ENCODE data around the gene CCDC122.
A peak's percentile ranks its signal among the peaks of the same experiment; 100 is the strongest.
"Not testable (repeated sequence)": the region's sequence is repeated elsewhere in the genome, so short reads cannot be mapped to it uniquely, and the experiment has no call there.

Gene CCDC122

DNA sequence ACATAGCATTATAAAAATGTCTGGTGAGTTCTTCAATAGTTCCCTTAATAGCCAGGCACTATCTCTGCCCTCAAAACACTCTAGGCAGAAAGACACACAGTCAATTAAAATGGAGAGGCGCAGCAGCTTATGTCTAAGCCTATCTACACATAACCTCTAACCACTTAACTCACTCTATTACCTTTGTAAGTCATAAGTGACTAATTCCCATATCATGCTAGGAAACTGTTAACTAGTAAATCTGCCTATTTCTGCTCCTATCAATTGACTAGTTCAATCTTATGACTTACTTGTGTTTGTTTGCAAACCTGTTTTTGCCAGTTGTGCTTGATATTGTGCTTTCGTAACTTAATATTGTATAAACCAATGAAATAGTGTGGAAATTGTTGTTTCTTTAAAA lies 3.2 kb downstream of the CCDC122 start:
- no peak for DNase-seq

- DNase-seq, result peak in 1 of 2 experiments; percentile 50
Observed at GRCh38 chr13:43874504-43875092, 4.9 kb downstream of the CCDC122 start.

DNA sequence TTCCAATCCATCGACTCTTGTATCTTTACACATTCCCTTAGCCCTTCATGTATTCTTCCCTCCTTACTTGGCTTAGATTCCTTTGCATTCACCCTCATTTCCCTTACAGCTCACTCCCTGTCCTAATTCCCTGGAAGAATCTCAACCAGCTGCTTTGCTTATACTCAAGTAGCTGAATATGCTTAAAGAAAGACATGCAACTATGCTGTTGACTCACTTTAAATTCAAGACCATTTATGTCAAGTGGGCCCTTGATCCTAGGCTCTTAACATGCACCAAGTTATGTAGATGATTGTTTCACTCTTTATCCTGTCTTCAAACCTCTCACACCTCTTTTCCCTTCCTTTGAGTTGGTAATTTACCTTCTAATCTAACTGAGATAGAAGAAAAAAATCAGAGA lies 7.4 kb downstream of the CCDC122 start:
- no peak for DNase-seq

GRCh38 chr13:43865892-43866291 lies 13.6 kb downstream of the CCDC122 start:
- DNase-seq, result no peak

GRCh38 chr13:43864921-43865320 lies 14.6 kb downstream of the CCDC122 start:
- no peak for DNase-seq

GRCh38 chr13:43861863-43862262 lies 17.7 kb downstream of the CCDC122 start:
- no peak for DNase-seq

DNA sequence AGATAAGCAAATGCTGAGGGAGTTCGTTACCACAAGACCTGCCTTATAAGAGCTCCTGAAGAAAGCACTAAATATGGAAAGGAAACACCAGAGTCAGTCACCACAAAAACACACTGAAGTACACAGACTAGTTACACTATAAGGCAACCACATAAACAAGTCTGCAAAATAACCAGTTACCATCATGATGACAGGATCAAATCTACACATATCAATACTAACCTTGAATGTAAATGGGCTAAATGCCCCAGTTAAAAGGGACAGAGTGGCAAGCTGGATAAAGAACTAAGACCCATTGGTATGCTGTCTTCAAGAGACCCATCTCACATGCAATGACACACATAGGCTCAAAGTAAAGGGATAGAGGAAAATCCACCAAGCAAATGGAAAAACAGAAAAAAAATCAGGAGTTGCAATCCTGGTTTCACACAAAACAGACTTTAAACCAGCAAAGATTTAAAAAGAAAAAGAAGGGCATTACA lies 26.6 kb downstream of the CCDC122 start:
- no peak for DNase-seq

GRCh38 chr13:43850873-43851272 lies 28.7 kb downstream of the CCDC122 start:
- no peak for DNase-seq

GRCh38 chr13:43848001-43848649 lies 31.4 kb downstream of the CCDC122 start:
- DNase-seq, result peak in 1 of 2 experiments; percentile 12

DNA sequence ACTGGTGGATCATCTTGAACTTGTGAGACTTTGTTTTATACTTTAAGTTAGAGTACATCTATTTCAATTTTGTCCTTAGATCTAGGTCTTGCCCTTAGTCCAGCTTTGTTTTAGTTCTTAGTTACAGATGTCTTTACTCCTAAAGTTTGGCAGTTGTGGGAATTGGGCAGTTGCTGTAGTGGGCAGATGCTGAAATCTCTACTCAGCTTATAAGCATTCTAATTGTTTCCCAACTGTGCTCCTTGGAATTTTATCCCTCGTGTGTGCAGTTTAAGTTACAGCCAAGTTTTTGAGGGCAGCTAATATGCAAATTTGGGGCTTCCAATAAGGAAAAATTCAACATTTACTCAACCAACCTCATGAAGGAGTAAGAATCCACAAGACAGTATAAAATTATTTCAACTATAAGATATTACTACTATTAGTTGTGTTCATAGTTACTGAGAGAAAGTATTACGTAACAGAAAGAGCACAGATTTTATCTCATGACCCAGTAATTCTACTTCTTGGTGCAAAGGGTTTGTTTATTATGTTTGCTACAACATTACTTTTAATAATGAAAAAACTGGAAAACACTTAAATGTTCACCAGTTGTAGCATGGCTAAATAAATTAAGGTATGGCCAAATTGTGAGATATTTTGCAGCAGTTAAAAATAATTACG lies 32.9 kb downstream of the CCDC122 start:
- DNase-seq, result no peak

- DNase-seq, result no peak
Observed at GRCh38 chr13:43838909-43839308, 40.6 kb downstream of the CCDC122 start.

GRCh38 chr13:43835701-43836100 lies 43.8 kb downstream of the CCDC122 start:
- DNase-seq, result no peak

DNA sequence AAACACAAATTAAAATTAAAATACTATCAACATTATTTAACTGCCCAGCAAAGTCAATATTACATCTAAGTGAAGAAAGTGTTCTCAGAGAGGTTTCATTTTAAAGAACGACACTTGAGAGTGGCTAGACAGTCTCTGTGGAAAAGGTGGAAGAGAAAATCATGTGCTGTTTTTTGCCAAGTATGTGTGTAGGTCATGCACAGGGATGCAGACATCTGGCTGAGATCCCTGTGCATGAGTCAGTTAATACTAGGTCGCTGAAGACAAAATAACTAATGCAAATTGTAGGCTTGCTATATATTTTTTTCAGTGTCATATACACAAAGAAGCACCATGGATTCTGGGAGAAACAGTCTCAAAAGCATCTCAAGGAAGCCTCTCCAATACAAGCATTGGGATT lies 48.5 kb downstream of the CCDC122 start:
- DNase-seq, result no peak

- no peak for DNase-seq
Observed at GRCh38 chr13:43830497-43830881, 49.1 kb downstream of the CCDC122 start.

GRCh38 chr13:43824656-43825055 lies 54.9 kb downstream of the CCDC122 start:
- not testable (repeated sequence) for DNase-seq

- DNase-seq, result no peak
Observed at GRCh38 chr13:43822969-43823368, 56.6 kb downstream of the CCDC122 start.

DNA sequence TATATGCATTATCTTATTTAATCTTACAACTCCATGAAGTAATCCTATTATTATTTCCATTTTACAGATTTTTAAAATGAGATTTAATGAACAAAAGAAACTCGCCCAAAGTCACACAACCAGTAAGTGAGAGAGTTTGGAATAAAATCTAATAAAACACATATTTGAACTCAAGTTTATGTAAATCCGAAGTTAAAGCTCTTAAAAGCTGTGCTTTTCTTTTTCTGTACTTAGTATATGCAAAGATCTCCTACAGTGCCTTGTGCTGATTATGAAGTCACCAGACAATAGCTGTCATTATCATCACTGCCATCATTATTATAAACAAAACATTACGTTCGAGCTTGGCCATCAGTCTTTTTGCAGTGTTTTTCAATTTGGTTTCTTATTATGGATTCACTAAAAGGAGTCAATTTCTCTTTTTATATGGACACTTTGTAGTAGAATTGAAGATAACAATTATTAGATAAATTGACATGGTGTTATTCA lies 63.1 kb downstream of the CCDC122 start:
- no peak for DNase-seq

GRCh38 chr13:43815204-43815603 lies 64.3 kb downstream of the CCDC122 start:
- peak in 1 of 2 experiments; percentile 38 for DNase-seq

DNA sequence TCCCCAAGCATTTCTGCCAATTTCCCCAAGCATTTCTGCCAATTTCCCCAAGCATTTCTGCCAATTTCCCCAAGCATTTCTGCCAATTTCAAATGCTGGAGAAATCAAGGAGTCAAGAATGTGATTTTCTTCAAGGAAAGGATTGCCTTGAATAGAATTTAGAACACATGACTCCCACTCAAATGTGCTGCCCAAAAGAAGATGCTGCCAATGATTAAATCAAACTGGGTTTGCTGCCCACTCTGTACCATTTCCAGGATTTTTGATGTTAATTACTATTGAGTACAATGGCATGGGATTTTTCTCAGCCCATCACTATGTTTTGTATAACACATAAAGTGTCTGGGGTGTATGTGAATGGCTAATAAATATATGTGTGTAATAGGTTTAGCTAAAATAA lies 70.9 kb downstream of the CCDC122 start:
- DNase-seq, result no peak

- DNase-seq, result no peak
Observed at GRCh38 chr13:43805681-43806128, 73.8 kb downstream of the CCDC122 start.

DNA sequence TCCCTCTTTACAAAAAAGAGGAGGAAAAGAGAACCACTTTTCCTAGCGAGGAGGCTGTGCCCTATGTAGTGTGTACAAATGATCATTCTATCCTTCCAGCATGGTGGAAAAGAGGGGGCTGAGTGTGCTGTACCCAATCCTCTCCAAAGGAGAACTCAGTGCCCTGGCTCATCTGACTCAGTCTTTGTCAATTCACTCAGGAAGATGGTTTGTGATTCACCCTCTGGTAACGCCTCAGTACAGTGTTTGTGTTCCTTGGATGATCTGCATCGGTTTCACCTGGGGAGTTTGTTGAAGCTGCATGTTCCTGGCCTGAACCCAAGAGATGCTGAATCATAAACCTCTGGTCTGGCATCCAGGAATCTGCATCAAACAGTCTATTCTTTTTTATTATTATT lies 74.5 kb downstream of the CCDC122 start:
- peak; percentile 48 to 71 for DNase-seq

DNA sequence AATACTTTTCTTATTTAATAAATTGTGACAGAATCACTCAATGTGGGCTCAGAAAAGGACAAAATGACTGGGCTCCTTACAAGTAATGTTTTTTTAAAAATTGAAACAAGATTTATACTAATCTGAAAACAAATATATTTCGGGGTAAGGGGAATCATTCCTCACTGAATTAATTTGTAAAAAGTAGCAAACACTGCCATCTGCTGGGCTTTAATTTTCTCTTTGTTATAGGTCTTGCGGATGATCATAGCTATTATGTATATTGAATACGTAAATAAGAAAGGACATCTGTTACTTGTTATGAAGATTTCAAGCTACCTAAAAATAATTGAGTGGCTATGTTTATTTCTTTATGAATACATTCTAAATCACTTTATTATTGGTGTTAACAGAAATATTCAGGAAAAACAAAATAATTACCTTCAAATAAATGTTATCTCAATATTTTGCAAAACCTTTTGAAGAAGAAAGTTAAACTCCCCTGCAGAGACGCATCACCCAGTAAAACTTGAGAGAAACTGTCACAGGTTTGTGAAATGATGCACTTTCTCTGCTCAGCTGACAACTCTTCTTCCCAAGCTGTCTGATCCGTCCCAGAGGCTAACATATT lies 75.0 kb downstream of the CCDC122 start:
- peak in 1 of 2 experiments; percentile 65 for DNase-seq

GRCh38 chr13:43802511-43802910 lies 77.0 kb downstream of the CCDC122 start:
- no peak for DNase-seq

GRCh38 chr13:43800828-43801227 lies 78.7 kb downstream of the CCDC122 start:
- DNase-seq, result no peak
